SK-N-SH (cell line): ENCODE results near the gene MAP3K7. TPM values are rescaled to one million over a fixed set of nuclear protein-coding genes. Genes with fewer than 3 reads are reported as not detected.
"Not testable (repeated sequence)": the region's sequence is repeated elsewhere in the genome, so short reads cannot be mapped to it uniquely, and the experiment has no call there.

Experiments
- CTCF ChIA-PET: fragments of 300-600, 350-600 bp; formaldehyde crosslinking; extraction: SDS; loops from one replicate; lab custom pipeline; 2021; lab: Yijun Ruan, JAX
- POLR2A ChIA-PET: fragments of 350-600 bp; sonication (Branson Sonifier 250); formaldehyde crosslinking; extraction: SDS; loops from one replicate; lab custom pipeline; 2020; ENCODE audit warnings: antibody characterized with exemption, inconsistent platforms; lab: Yijun Ruan, JAX
- DNase-seq: peaks from one replicate; pipeline ENCODE4 v3.0.0; 2012
- H2AFZ ChIP-seq: fragments of 200-600 bp; sonication (generic); 2 replicates; pipeline ENCODE4 v1.8.1; 2016; ENCODE audit warnings: antibody characterized with exemption, mild to moderate bottlenecking, low read depth
- H3F3A ChIP-seq: fragments of 200-600 bp; sonication (generic); replicated peaks from 2 replicates; pipeline ENCODE3; 2016; ENCODE audit warnings: antibody characterized with exemption, mild to moderate bottlenecking; ENCODE audit not compliant: insufficient read depth
- H3K27ac ChIP-seq, 2 experiments: fragments of 200-500 bp in 1 of 2; fragments of 200-600 bp in 1 of 2; sonication (Bioruptor generic) in 1 of 2; sonication (generic), shearing (Covaris generic) in 1 of 2; 2 replicates each; pipeline versions ENCODE4 v1.5.1 to v1.6.1; 2014 to 2016; ENCODE audit warnings: low read depth in 2 of 2, inconsistent platforms in 1 of 2, low read length in 1 of 2, mild to moderate bottlenecking in 1 of 2, mixed read lengths in 1 of 2
- H3K27me3 ChIP-seq: fragments of 200-600 bp; sonication (generic), shearing (Covaris generic); 2 replicates; pipeline ENCODE4 v1.6.1; 2016; ENCODE audit warnings: mixed run types; ENCODE audit not compliant: insufficient read depth
- H3K36me3 ChIP-seq, 2 experiments: fragments of 200-500 bp in 1 of 2; fragments of 200-600 bp in 1 of 2; sonication (Bioruptor generic) in 1 of 2; sonication (generic) in 1 of 2; replicated peaks in 1 of 2; 2 replicates each; pipeline versions ENCODE3 to v1.5.1; 2014 to 2016; ENCODE audit warnings: low read length in 1 of 2, mild to moderate bottlenecking in 1 of 2; ENCODE audit not compliant: insufficient read depth in 2 of 2, control insufficient read depth in 1 of 2
- H3K4me1 ChIP-seq, 2 experiments: fragments of 200-500 bp in 1 of 2; fragments of 200-600 bp in 1 of 2; sonication (Bioruptor generic) in 1 of 2; sonication (generic), shearing (Covaris generic) in 1 of 2; 2 replicates each; pipeline versions ENCODE4 v1.5.1 to v1.6.1; 2014 to 2016; ENCODE audit warnings: low read depth in 1 of 2, low read length in 1 of 2, mixed run types in 1 of 2; ENCODE audit not compliant: insufficient read depth in 2 of 2, control insufficient read depth in 1 of 2
- H3K4me2 ChIP-seq: fragments of 200-600 bp; sonication (generic), shearing (Covaris generic); 2 replicates; pipeline ENCODE4 v1.6.1; 2017; ENCODE audit warnings: mixed run types
- H3K4me3 ChIP-seq, 2 experiments: fragments of 200-500 bp in 1 of 2; fragments of 200-600 bp in 1 of 2; sonication (Bioruptor generic) in 1 of 2; sonication (generic), shearing (Covaris generic) in 1 of 2; 2 replicates each; pipeline versions ENCODE4 v1.5.1 to v1.8.1; 2014 to 2016; ENCODE audit warnings: low read depth in 2 of 2, inconsistent platforms in 1 of 2, low read length in 1 of 2, mild to moderate bottlenecking in 1 of 2, mixed read lengths in 1 of 2, moderate library complexity in 1 of 2
- H3K79me2 ChIP-seq: fragments of 200-600 bp; sonication (generic); 2 replicates; pipeline ENCODE4 v1.8.1; 2017; ENCODE audit warnings: mild to moderate bottlenecking; ENCODE audit not compliant: insufficient read depth
- H3K9ac ChIP-seq: fragments of 200-600 bp; sonication (generic); 2 replicates; pipeline ENCODE4 v1.6.1; 2017; ENCODE audit warnings: mixed run types
- H3K9me2 ChIP-seq: fragments of 200-600 bp; sonication (generic); 2 replicates; pipeline ENCODE4 v1.6.1; 2017; ENCODE audit warnings: mixed run types
- H3K9me3 ChIP-seq: fragments of 200-600 bp; sonication (generic); 2 replicates; pipeline ENCODE4 v1.6.1; 2017; ENCODE audit warnings: mixed run types, mild to moderate bottlenecking, moderate library complexity
- H4K20me1 ChIP-seq: fragments of 200-600 bp; sonication (generic); 2 replicates; pipeline ENCODE4 v1.6.1; 2017; ENCODE audit warnings: mild to moderate bottlenecking, mixed run types; ENCODE audit not compliant: insufficient read depth
- EP300 ChIP-seq, 2 experiments: IDR thresholded peaks; 2 replicates each; pipeline versions ENCODE4 v1.4.0 to v1.6.1; 2012; ENCODE audit warnings: borderline replicate concordance in 1 of 2, low read depth in 1 of 2, low read length in 1 of 2
- MXI1 ChIP-seq: IDR thresholded peaks from 2 replicates; pipeline ENCODE4 v1.6.1; 2012; ENCODE audit warnings: mild to moderate bottlenecking, low read depth, low read length, improper control_type of control experiment
- RCOR1 ChIP-seq: fragments of 150-350 bp; IDR thresholded peaks from 2 replicates; pipeline ENCODE4 v1.6.1; 2017; ENCODE audit warnings: antibody characterized with exemption, low read length
- TAF1 ChIP-seq: IDR thresholded peaks from 2 replicates; pipeline ENCODE4 v1.6.1; 2012; ENCODE audit warnings: low read depth, mild to moderate bottlenecking, low read length, moderate library complexity, borderline replicate concordance
- WGBS: methylation state at CpG from one replicate; pipeline ENCODE4 v1.1.6; 2017; ENCODE audit warnings: low lambda C conversion rate; 5-methylcytosine and 5-hydroxymethylcytosine counted together
- polyA plus RNA-seq, 3 experiments: library from polyadenylated mRNA; depleted of rRNA; stranded (reverse); fragments of >200 nt; gene quantifications; 2 replicates each; pipeline ENCODE4 v1.2.3, GENCODE V29; 2012
- TF ChIP-seq, protein P1 (sequence below): IDR thresholded peaks from 2 replicates; pipeline ENCODE4 v1.6.1; 2012; ENCODE audit warnings: mild to moderate bottlenecking, low read depth, low read length, moderate library complexity

MAP3K7 gene
- polyA plus RNA-seq, 1 of the 3 experiments (the other 2 are of a cell fraction) = 21.1 TPM

DNA sequence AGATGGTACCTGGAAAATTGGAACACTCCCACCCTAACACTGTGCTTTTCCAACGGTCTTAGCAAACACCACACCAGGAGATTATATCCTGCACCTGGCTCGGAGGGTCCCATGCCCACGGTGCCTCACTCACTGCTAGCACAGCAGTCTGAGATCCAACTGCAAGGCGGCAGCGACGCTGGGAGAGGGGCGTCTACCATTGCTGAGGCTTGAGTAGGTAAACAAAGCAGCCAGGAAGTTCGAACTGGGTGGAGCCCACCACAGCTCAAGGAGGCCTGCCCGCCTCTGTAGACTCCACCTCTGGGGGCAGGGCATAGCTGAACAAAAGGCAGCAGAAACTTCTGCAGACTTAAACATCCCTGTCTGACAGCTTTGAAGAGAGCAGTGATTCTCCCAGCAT lies 24.5 kb downstream of the MAP3K7 start:
- Histone ChIP-seq H3K36me3 (peaks cover 35 to 46% of the 10 kb centered on the region in 2 experiments), H3K79me2 (peaks cover 35% of the 10 kb centered on the region)
- WGBS = 29% methylated on average over 1 of the region's 9 CpGs
- H3K9me2 ChIP-seq, H3F3A ChIP-seq, DNase-seq, H3K9ac ChIP-seq, H3K4me2 ChIP-seq, H3K4me1 ChIP-seq, CTCF ChIA-PET, H4K20me1 ChIP-seq, H2AFZ ChIP-seq, H3K27ac ChIP-seq, H3K4me3 ChIP-seq, H3K27me3 ChIP-seq, POLR2A ChIA-PET, H3K9me3 ChIP-seq: not testable (repeated sequence)

DNA sequence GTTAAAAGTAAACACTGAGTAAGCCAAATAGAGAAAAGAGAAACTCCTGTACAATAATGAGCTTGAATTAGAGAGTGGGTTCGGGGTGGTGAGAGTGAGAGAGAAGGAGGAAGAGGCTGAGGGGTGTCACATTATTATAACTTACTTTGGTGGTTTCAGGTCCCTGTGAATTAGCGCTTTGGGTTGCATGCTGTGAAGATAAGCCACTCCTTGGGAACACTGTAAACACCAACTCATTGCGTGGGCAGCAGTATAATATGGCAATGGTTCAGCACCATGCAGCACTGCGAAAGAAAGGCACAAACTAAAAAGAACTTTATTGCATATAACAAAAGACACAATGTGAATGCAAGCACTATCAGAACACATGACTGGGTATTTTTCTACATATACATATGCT lies 26.9 kb downstream of the MAP3K7 start:
- Histone ChIP-seq H3K9ac (no peak overlapping the region), H3K36me3 (peaks cover 53 to 68% of the 10 kb centered on the region in 2 experiments), H3K79me2 (peaks cover 20% of the 10 kb centered on the region), H2AFZ (no peak overlapping the region), H3K27me3 (no peaks in the 10 kb centered on the region), H3K9me3 (no peaks in the 10 kb centered on the region), H3F3A (no peaks in the 10 kb centered on the region), H4K20me1 (0 out of 2 replicates have a peak, but pooled peaks cover 6% of the 10 kb centered on the region), H3K4me1 (no peaks in the 10 kb centered on the region), H3K4me3 (no peak overlapping the region), H3K27ac (no peak overlapping the region), H3K9me2 (no peaks in the 10 kb centered on the region), H3K4me2 (no peak overlapping the region)
- DNase-seq = no peak
- CTCF ChIA-PET = no interaction called here
- WGBS = 96% methylated on average over 4 of the region's 4 CpGs
- POLR2A ChIA-PET = no interaction called here
- TF ChIP-seq TAF1 (no peak), MXI1 (no peak)
- TF ChIP-seq, protein P1, sequence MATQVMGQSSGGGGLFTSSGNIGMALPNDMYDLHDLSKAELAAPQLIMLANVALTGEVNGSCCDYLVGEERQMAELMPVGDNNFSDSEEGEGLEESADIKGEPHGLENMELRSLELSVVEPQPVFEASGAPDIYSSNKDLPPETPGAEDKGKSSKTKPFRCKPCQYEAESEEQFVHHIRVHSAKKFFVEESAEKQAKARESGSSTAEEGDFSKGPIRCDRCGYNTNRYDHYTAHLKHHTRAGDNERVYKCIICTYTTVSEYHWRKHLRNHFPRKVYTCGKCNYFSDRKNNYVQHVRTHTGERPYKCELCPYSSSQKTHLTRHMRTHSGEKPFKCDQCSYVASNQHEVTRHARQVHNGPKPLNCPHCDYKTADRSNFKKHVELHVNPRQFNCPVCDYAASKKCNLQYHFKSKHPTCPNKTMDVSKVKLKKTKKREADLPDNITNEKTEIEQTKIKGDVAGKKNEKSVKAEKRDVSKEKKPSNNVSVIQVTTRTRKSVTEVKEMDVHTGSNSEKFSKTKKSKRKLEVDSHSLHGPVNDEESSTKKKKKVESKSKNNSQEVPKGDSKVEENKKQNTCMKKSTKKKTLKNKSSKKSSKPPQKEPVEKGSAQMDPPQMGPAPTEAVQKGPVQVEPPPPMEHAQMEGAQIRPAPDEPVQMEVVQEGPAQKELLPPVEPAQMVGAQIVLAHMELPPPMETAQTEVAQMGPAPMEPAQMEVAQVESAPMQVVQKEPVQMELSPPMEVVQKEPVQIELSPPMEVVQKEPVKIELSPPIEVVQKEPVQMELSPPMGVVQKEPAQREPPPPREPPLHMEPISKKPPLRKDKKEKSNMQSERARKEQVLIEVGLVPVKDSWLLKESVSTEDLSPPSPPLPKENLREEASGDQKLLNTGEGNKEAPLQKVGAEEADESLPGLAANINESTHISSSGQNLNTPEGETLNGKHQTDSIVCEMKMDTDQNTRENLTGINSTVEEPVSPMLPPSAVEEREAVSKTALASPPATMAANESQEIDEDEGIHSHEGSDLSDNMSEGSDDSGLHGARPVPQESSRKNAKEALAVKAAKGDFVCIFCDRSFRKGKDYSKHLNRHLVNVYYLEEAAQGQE = no peak
- TF ChIP-seq, all 33 proteins: peak for 0

DNA sequence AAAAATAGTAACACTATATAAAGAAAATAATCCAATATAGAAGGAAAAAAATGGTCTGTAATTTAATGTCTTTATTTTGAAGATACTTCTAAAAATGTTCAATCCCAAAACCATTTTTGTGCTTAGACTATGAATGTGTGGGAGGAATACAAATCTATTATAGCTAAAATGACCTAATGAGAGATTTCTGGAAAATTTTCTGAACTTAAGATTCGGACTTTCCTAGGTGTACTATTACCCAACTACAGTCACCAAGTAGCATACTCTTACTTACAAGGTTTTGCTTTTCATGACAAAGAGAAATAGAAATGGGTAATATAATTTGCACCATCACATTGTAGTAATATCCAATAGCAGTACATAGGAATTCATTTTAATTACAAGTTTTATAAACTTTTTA lies 29.9 kb downstream of the MAP3K7 start:
- Histone ChIP-seq H3K79me2 (no peaks in the 10 kb centered on the region; the same call in 1 of the 2 replicates), H3K4me1 (no peaks in the 10 kb centered on the region), H3K9me3 (no peaks in the 10 kb centered on the region), H3K27me3 (no peaks in the 10 kb centered on the region), H3K27ac (no peak overlapping the region), H2AFZ (no peak overlapping the region), H3K9ac (no peak overlapping the region), H3F3A (no peaks in the 10 kb centered on the region), H3K9me2 (no peaks in the 10 kb centered on the region), H3K4me3 (no peak overlapping the region), H3K4me2 (no peak overlapping the region), H3K36me3 (peaks cover 78 to 81% of the 10 kb centered on the region in 2 experiments), H4K20me1 (no peaks in the 10 kb centered on the region)
- 97% methylated on average over 1 of the region's 1 CpG for WGBS
- TF ChIP-seq EP300 (IDR thresholded peaks at IDR 0.05; ENCODE audit: borderline replicate concordance in 1 of 2, low read depth in 1 of 2, low read length in 1 of 2) (no peak), RCOR1 (no peak)
- POLR2A ChIA-PET = no interaction called here
- CTCF ChIA-PET = no interaction called here
- no peak for DNase-seq
